Upper lobe of right lung (tissue), 1 donor: Measurements from ENCODE around the gene NF1. TPM values are rescaled to one million over a fixed set of nuclear protein-coding genes. Genes with fewer than 3 reads are reported as not detected.

Experiments
- ATAC-seq: fragments of 200-7000 bp; cut with Tn5 transposase; one replicate; pipeline ENCODE4 v1.9.1; 2020; ENCODE audit warnings: mild to moderate bottlenecking, moderate library complexity
- DNase-seq: peaks from one replicate; pipeline ENCODE4 v3.0.0-alpha.2; 2020
- H3K27ac ChIP-seq: fragments of 200-600 bp; one replicate; pipeline ENCODE4 v1.8.0; 2022
- H3K27me3 ChIP-seq: fragments of 200-600 bp; one replicate; pipeline ENCODE4 v1.8.0; 2022; ENCODE audit warnings: mild to moderate bottlenecking
- H3K36me3 ChIP-seq: fragments of 200-600 bp; one replicate; pipeline ENCODE4 v1.8.0; 2022
- H3K4me1 ChIP-seq: fragments of 200-600 bp; one replicate; pipeline ENCODE4 v1.8.0; 2022
- H3K4me3 ChIP-seq: fragments of 200-600 bp; one replicate; pipeline ENCODE4 v1.8.0; 2022; ENCODE audit warnings: mild to moderate bottlenecking
- H3K9me3 ChIP-seq: fragments of 200-600 bp; one replicate; pipeline ENCODE4 v1.8.0; 2022
- intact Hi-C: fragments of 100-400 bp; cut with DNase I; formaldehyde crosslinking; loops from one replicate; pipeline ENCODE4 v1.11.0; 2022
- total RNA-seq: library from RNA; stranded (reverse); fragmentation: NEBNext Ultra II Directional; extraction: Animal tissue kit (Norgen Biotek cat#: 25700); gene quantifications from one replicate; pipeline ENCODE4 v1.2.1, GENCODE V29; 2021
- TF ChIP-seq, protein P1 (sequence below): fragments of 200-600 bp; IDR thresholded peaks from one replicate; pipeline ENCODE4 v1.8.0; 2022; ENCODE audit warnings: antibody characterized with exemption
- donor health status: DM: no; HTN: yes; CAD: no; lungs with severe emphysema.

NF1 gene
- total RNA-seq, 1 donor from 2014 or later: 61.6 TPM

DNA sequence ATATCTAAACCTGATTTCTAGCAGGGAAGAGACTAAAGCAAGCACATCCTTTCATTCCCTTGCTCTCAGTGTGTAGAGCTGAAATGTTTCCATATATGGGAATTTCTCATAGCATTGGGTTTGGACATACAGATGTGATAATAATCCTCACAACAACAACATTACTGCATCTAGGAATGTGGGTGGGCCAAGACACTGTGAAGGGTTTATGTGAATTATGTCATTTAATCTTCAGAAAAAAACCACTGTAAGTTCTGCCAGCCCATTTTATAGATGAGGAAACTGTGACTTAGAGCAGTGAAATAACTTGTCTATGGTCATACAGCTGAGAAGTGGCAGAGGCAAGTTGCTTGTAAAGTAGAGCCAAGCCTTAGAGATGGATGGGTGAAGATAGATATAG lies 197.0 kb downstream of the NF1 start:
- Histone ChIP-seq H3K4me3 (no peak overlapping the region), H3K4me1 (no peaks in the 10 kb centered on the region), H3K27ac (no peak overlapping the region), H3K36me3 (no peaks in the 10 kb centered on the region), H3K27me3 (no peaks in the 10 kb centered on the region), H3K9me3 (no peaks in the 10 kb centered on the region)
- DNase-seq (no peak), ATAC-seq (no peak)
- TF ChIP-seq, protein P1, sequence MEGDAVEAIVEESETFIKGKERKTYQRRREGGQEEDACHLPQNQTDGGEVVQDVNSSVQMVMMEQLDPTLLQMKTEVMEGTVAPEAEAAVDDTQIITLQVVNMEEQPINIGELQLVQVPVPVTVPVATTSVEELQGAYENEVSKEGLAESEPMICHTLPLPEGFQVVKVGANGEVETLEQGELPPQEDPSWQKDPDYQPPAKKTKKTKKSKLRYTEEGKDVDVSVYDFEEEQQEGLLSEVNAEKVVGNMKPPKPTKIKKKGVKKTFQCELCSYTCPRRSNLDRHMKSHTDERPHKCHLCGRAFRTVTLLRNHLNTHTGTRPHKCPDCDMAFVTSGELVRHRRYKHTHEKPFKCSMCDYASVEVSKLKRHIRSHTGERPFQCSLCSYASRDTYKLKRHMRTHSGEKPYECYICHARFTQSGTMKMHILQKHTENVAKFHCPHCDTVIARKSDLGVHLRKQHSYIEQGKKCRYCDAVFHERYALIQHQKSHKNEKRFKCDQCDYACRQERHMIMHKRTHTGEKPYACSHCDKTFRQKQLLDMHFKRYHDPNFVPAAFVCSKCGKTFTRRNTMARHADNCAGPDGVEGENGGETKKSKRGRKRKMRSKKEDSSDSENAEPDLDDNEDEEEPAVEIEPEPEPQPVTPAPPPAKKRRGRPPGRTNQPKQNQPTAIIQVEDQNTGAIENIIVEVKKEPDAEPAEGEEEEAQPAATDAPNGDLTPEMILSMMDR: no peak
- intact Hi-C loops: no loop called here

DNA sequence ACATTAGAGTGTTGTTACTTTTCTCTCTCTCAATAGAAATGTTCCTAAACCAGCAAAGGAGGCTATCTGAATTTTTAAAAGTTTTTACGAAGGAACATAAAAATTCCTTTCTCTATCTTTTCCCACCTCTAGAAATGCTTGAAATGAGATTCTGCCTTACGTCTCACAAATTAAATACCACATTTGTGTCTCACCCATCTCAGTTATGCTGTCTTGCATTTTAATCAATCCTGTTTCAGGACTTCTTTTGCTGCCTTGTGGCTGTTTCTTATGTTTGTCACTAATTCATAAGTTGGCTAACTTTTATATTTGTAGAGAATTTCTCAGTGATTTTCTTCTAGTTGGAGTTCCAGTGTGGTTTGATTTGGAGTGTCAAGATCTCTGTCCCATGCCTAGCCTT lies 198.8 kb downstream of the NF1 start:
- intact Hi-C loops: no loop called here
- H3K27me3 ChIP-seq: no peaks in the 10 kb centered on the region
- TF ChIP-seq, protein P1: no peak
- H3K27ac ChIP-seq: no peak overlapping the region
- ATAC-seq (no peak), DNase-seq (no peak)
- no peak overlapping the region for H3K4me3 ChIP-seq
- H3K9me3 ChIP-seq: no peaks in the 10 kb centered on the region
- no peaks in the 10 kb centered on the region for H3K4me1 ChIP-seq
- H3K36me3 ChIP-seq: no peaks in the 10 kb centered on the region

DNA sequence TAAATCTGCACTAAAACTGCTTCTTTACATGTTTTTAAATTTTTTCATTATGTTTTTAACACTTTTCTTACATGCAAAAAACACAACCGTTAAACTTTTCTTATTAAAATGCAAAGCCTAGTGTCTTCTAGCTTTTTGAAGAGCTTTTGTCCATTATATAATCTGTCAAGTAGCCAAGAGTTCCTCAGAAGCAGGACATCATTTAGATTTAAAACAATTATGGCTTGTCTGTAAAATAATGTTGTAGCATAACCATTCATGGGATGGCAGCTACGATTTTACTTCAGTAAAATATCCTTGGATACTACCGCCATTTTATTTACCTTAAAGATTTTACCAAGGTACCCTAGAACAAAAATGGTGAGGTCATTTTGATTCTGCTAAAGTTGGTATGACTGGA lies 199.5 kb downstream of the NF1 start:
- intact Hi-C loops: no loop called here
- TF ChIP-seq, protein P1: no peak
- DNase-seq: no peak

DNA sequence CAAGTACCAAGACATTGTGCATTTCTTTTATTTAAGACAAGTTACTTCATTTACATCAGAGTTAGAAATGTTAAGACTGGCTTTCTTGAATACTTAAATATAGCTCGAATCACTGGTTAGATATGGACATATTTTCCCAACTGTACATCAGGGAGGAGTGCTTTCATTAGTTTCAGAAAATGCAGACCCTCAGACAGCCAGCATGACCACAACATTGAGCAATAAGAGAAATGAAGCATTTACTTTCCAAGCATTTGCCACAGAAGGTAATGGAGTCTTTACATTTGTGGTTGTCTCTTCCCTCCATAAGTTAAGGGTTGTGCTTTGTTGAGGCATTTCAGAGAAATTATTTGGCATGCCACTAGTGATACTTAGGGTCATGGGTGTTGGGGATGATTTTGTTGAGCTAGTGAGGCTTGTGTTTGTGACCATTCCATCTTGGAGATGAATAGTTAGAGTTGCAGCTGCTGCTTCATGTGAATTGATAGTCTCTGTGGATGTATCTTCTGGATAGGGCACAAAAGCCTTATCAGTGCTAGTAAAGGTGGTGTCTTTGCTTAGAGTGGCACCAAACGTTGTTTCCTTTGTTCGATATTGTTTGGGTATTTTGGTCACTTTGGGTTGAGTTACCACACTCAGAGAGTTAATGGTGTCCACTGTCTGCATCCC lies 200.2 kb downstream of the NF1 start:
- DNase-seq (no peak), ATAC-seq (no peak)
- no peaks in the 10 kb centered on the region for H3K27me3 ChIP-seq
- H3K9me3 ChIP-seq: no peaks in the 10 kb centered on the region
- intact Hi-C loops: no loop called here
- TF ChIP-seq, protein P1: no peak
- H3K36me3 ChIP-seq: no peaks in the 10 kb centered on the region
- H3K4me3 ChIP-seq: no peak overlapping the region
- no peak overlapping the region for H3K27ac ChIP-seq
- H3K4me1 ChIP-seq: no peaks in the 10 kb centered on the region

More for the DNA sequence above, 199.5 kb downstream of the NF1 start:
- no peaks in the 10 kb centered on the region for H3K27me3 ChIP-seq
- no peaks in the 10 kb centered on the region for H3K9me3 ChIP-seq
- no peaks in the 10 kb centered on the region for H3K36me3 ChIP-seq
- no peak overlapping the region for H3K27ac ChIP-seq
- ATAC-seq: no peak
- H3K4me1 ChIP-seq: no peaks in the 10 kb centered on the region
- no peak overlapping the region for H3K4me3 ChIP-seq

DNA sequence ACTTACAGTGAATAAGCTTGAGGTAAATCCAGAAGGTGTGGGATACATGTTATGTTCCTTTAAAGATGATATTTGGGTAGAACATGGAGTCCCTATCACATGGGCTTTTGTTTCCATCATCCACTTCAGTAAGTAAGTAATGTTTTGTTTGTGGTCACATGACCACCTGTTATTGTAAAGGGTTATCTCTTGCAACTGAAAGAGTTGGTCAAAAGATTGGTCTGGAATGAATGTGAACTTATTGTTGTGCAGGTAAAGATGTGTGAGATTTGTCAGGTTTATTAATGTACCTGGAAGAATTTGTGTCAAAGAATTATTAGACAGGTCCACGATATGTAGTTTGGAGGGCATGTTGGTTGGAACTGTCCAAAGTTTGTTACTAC lies 200.7 kb downstream of the NF1 start:
- no peaks in the 10 kb centered on the region for H3K4me1 ChIP-seq
- H3K36me3 ChIP-seq: no peaks in the 10 kb centered on the region
- H3K9me3 ChIP-seq: no peaks in the 10 kb centered on the region
- no peak overlapping the region for H3K4me3 ChIP-seq
- H3K27ac ChIP-seq: no peak overlapping the region
- intact Hi-C loops: no loop called here
- no peaks in the 10 kb centered on the region for H3K27me3 ChIP-seq
- ATAC-seq (no peak), DNase-seq (no peak)
- TF ChIP-seq, protein P1: no peak

DNA sequence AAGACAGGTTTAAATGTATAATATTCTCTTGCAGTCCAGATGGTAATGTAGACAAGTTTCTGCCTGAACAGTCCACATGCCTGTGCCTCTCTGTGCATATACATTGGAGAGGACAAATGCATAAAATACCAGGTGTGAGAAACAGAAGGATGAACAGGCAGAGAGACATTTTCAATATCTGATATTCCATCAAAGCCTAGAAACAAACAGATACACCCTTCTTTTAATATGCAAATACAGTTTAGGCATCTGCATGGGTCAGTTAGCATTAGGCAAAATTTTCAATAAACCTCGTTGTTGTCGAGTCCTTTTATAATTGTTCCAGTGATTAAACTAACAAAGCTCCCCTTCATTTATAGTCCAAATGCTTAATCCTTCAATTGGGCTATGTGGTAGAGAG lies 201.4 kb downstream of the NF1 start:
- H3K4me1 ChIP-seq: no peaks in the 10 kb centered on the region
- TF ChIP-seq, protein P1: no peak
- no peaks in the 10 kb centered on the region for H3K27me3 ChIP-seq
- DNase-seq (no peak), ATAC-seq (no peak)
- no peaks in the 10 kb centered on the region for H3K9me3 ChIP-seq
- intact Hi-C loops: no loop called here
- no peak overlapping the region for H3K4me3 ChIP-seq
- no peak overlapping the region for H3K27ac ChIP-seq
- H3K36me3 ChIP-seq: no peaks in the 10 kb centered on the region
